ENCODE data around the gene IGFBP6.

IGFBP6 gene

DNA sequence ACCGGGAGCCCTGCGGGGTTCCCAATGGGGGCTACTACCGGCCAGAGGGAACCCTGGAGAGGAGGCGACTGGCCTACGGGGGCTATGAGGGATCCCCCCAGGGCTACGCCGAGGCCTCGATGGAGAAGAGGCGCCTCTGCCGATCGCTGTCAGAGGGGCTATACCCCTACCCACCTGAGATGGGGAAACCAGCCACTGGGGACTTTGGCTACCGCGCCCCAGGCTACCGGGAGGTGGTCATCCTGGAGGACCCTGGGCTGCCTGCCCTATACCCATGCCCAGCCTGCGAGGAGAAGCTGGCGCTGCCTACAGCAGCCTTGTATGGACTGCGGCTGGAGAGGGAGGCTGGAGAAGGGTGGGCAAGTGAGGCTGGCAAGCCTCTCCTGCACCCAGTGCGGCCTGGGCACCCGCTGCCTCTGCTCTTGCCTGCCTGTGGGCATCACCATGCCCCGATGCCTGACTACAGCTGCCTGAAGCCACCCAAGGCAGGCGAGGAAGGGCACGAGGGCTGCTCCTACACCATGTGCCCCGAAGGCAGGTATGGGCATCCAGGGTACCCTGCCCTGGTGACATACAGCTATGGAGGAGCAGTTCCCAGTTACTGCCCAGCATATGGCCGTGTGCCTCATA is 37.9 kb upstream of the IGFBP6 start:
- no peak for DNase-seq (ENCODE audit: low read depth in 2 of 2)

- no peak for DNase-seq (ENCODE audit: low read depth in 2 of 2)
These were observed 37.3 kb upstream of the IGFBP6 start for GRCh38 chr12:53060064-53060720.

GRCh38 chr12:53060721-53061276 is 36.7 kb upstream of the IGFBP6 start:
- no peak for DNase-seq (ENCODE audit: low read depth in 2 of 2)

GRCh38 chr12:53061404-53062010 is 36.0 kb upstream of the IGFBP6 start:
- DNase-seq (ENCODE audit: low read depth in 2 of 2), result no peak

DNA sequence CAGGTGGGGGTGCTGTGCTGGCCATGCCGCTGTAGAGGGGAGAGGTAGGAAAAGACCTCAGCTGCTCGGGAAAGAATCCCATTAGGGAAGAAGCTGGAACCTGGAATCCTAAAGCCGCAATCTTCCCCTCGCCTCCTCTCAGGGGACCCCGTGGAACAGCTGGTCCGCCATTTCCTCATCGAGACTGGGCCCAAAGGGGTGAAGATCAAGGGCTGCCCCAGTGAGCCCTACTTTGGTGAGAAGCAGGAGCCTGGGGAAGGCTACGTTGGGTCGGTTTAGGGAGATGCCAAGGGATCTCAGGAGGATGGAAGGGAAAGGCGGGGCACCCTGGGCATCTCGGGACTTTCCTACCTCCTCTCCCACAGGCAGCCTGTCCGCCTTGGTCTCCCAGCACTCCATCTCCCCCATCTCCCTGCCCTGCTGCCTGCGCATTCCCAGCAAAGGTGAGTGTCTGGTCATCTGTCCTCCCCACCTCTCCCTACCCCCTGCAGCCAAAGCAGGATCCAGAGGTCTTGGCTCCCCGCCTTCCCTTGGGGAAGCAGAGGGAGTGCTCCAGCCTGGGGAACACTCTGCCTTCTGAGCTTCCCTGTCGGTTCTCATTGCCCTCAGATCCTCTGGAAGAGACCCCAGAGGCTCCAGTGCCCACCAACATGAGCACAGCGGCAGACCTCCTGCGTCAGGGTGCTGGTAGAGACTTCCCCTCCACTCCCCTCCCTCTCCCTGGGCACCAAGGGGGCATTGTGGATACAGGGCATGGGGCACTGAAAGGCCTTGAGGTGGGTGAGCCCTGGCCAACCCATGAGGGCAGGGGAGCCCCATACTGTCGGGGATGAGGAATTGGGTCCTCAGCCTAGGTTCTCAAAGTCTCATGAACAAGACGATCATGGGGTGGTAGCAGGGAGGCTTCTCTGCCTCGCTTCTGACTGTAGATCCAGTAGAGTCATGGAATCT is 35.2 kb upstream of the IGFBP6 start:
- DNase-seq (ENCODE audit: low read depth in 2 of 2), result no peak

GRCh38 chr12:53062977-53063707 is 34.3 kb upstream of the IGFBP6 start:
- no peak for DNase-seq (ENCODE audit: low read depth in 2 of 2)

DNA sequence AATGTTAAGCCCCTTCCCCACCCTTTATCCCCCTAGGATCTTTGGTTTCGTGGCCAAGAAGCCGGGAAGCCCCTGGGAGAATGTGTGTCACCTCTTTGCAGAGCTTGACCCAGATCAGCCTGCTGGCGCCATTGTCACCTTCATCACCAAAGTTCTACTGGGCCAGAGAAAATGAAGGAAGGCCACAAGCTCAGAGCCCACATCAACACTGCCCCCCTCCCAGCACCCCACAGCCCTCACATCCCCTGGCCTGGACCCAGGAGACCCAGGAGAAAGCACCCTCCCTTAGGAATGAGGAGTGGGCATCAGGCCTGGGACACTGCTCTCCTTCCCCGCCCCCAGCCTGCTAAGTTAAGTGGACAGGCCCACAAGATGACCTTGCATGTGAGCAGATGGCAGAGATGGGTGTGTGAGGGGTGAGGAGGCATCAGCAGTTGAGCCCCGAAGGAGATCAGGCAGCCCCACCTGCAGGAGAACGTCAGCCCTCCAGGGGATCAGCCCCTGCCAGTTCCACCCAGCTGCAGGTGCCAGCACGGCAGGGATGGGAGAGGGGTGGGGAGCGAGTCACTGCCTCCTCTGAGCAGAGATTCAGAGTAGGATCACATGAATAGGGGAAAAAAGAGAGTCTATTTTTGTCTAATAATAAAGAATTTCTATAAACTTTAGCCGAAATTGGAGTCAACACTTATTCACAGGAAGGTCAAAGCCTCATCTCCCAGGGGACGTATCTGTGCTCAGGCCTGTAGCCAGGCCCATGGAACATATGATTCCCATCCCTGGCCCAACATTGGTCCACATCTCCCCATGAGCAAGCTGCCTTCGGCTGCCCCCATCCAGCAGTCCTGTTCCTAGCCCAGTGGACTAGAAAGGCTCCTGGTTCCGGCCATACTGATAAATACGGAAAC is 33.5 kb upstream of the IGFBP6 start:
- DNase-seq (ENCODE audit: low read depth in 2 of 2), result no peak

DNA sequence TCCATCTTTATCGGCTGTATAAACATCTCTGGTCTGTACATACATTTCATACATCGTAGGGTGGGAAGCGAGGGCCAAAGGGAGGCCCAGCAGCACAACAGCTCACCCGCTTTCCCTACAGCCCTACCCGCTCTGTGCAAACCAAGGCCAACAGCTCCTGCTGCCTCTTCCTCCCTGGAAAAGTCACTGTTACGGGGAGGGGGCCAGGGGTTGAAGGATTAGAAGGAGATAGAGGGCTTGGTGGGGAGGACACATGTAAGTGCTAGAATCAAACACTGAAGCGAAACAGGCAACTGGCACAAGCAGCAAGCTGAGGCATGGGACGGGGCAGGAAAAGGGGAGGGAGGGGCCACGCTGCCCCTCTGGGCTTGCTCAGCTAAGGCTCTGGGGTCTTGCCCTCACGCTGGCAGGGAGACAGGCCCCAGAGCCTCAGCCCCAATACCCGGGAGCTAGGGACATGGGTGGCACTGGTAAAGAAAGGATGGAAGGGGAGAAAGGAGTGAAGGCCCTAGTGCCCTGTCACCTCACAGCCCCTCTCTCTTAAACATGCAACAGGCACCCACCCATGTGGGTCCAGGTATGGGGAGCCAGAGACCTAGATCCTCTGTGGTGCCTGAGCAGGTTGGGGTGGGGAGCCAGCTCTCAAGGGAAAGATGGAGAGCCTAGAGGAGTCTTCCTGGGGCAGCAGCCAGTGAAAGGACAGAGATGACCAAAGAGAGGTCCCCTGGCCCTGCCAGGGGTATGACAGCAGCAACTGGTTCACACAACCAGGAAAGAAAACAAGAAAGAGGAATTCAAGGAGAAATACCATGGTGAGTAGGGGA is 32.6 kb upstream of the IGFBP6 start:
- no peak for DNase-seq (ENCODE audit: low read depth in 2 of 2)

DNA sequence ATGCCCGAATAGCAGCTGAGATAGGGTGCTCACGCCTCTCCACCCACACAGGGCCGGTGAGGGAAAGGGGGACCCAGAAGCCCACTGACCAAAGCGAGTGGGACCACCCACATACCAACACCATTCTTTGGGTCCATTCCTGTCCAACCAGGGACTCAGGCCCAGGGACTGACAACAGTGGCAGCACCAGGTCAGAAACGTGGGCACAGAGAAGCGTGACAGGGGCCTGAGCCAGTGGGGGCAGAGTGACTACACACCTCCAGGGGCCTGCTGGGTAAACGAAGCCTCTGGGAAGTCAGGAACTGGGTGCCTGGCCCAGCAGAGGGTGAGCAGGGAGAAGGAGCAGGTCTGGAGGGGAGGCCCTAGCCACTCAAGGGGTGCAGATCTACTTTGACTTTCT is 32.0 kb upstream of the IGFBP6 start:
- no peak for DNase-seq (ENCODE audit: low read depth in 2 of 2)

DNA sequence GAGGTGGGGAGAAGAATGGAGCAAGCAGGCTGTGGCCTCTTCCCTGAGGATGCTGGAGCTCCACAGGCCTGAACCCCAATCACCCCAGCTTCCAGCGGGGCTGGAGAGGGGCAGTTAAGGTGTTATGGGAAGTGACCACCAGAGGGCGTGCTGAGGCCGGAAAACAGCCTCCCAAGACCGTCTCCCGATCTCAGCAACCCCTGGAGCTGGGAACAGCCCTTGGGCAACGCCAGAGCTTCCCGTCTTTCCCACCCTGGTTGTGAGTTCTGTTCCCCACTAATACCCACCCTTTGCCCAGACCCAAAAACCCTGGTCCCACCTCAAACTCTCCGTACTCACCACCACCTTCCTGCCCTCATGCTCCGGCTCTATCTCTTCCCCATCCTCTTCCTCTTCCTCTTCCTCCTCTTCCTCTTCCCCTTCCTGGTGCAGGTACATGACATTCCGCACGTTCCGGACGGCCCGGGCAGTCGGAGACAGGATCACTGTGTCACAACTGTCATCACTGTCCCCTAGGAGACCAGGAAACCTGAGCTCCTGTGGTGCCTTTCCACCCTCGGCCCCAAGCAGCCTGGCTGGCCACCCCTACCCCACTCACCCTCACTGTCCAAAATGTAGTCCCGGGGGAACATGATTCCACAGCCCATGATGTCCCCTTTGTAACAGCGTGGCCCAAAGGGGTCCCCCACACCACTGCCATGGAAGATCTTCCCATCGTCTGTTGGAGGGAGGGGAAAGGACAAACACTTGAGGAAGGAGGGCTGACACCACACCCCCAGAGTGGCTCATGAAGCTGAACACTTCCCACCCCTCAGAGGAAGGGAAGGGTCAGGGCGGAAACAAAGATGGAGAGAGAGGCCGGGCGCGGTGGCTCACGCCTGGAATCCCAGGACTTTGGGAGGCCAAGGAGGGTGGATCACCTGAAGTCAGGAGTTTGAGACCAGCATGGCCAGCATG is 31.2 kb upstream of the IGFBP6 start:
- DNase-seq (ENCODE audit: low read depth in 2 of 2), result peak in 1 of 2 experiments; percentile 62

- no peak for DNase-seq (ENCODE audit: low read depth in 2 of 2)
These were observed 30.1 kb upstream of the IGFBP6 start for GRCh38 chr12:53067074-53067992.

GRCh38 chr12:53067993-53068770 is 29.3 kb upstream of the IGFBP6 start:
- DNase-seq (ENCODE audit: low read depth in 2 of 2), result no peak

DNA sequence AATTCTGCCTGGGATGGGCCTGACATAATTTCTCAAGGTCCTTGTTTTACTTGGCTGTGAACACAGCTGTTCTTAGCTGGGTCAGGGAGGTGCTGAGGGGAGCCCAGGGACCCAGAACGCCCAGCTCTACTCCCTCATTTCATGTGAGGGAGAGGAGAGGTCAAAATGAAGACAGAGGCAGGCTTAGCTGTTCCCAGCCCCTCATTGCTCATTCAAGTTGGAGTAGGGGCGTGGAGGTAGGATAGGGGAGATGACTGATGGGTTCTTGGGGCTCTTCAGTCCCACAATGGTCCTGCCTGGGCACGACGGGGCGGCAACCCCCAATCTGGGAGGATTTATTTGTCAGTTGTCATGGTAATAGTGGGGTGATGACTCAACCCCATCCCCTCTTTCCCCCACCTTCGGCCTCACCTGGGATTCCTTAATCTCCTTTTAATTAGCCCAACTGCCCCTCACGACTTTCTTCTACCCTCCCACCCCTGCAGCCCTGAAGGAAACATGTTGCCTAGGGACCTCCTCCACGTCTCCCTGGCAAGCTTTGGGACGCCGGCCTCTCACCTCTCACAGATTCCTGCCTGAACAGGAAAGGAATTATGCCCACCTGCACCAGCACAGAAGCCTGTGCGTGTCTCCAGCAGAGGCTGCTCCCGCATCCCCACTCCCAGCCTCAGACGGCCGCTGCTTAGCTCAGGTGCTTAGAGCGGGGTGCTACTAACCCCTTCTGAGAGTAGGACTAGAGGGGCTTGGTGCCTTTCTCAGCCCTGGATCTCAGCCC is 28.5 kb upstream of the IGFBP6 start:
- no peak for DNase-seq (ENCODE audit: low read depth in 2 of 2)

DNA sequence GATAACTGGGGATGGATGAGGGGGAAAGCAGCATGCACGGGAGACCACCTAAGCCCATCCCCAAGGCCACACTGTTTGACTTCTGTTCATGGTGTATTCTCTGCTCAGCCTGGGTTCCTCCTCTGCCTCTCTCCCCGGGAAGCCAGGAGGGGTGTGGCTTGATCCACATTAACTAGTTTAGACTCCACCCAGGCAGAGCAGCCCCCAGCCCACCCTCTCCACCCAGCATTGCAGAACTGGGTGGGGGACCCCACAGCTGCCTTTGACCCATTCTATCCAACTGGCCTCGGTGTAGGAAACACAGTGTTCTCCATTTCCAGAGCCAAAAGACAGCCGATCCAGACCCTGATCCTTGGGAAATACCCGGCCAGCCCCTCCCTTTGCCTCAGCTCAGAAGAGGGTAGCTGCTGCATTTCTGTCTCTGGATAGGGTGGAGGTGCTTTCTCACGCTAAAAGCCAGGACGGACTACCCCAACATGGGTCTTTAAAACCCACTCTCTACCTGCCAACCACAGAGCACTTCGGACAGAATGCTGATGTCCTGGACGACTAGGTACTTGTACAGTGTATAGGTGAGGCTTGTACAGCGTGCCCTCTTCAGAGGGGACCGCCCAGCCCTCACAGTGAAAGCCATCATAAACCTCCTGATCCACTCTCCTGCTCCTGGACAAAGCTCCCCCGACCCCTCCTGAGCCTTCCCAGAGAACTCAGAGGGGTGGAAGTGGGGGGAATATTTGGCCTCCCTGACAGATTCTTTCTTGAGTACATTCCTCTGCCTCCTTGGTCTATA is 27.7 kb upstream of the IGFBP6 start:
- no peak for DNase-seq (ENCODE audit: low read depth in 2 of 2)
